DOHH2 (cell line): Measurements from ENCODE around the gene MKLN1.

Experiments used
- H3F3A ChIP-seq: fragments of 200-600 bp; sonication (generic), shearing (Covaris generic); 2 replicates; pipeline ENCODE4 v1.6.0; 2016; ENCODE audit warnings: antibody characterized with exemption, mild to moderate bottlenecking; ENCODE audit not compliant: control insufficient read depth, insufficient read depth
- H3K27ac ChIP-seq: fragments of 200-600 bp; sonication (generic); 2 replicates; pipeline ENCODE4 v1.5.1; 2014; ENCODE audit warnings: low read depth, mild to moderate bottlenecking, low read length, moderate library complexity
- H3K27me3 ChIP-seq: fragments of 200-600 bp; sonication (generic); 2 replicates; pipeline ENCODE4 v1.6.1; 2014; ENCODE audit warnings: mild to moderate bottlenecking, low read length, mixed read lengths; ENCODE audit not compliant: control insufficient read depth
- H3K36me3 ChIP-seq: fragments of 200-600 bp; sonication (generic); 2 replicates; pipeline ENCODE4 v1.6.1; 2014; ENCODE audit warnings: mild to moderate bottlenecking, low read length, moderate library complexity, mixed read lengths; ENCODE audit not compliant: control insufficient read depth
- H3K4me1 ChIP-seq: fragments of 200-600 bp; sonication (generic); 2 replicates; pipeline ENCODE4 v1.6.1; 2014; ENCODE audit warnings: mild to moderate bottlenecking, low read length, mixed read lengths; ENCODE audit not compliant: control insufficient read depth
- H3K4me2 ChIP-seq: fragments of 200-600 bp; sonication (generic); 2 replicates; pipeline ENCODE4 v1.6.0; 2014; ENCODE audit warnings: mild to moderate bottlenecking, low read length, moderate library complexity
- H3K4me3 ChIP-seq: fragments of 200-600 bp; sonication (generic); 2 replicates; pipeline ENCODE4 v1.5.1; 2014; ENCODE audit warnings: mild to moderate bottlenecking, low read length, mixed read lengths
- H3K79me2 ChIP-seq: fragments of 200-600 bp; sonication (generic); 2 replicates; pipeline ENCODE4 v1.6.1; 2014; ENCODE audit warnings: mild to moderate bottlenecking, low read length, mixed read lengths; ENCODE audit not compliant: control insufficient read depth
- H3K9me2 ChIP-seq: fragments of 200-600 bp; sonication (generic); replicated peaks from 2 replicates; pipeline ENCODE4 v1.6.1; 2014; ENCODE audit warnings: mild to moderate bottlenecking, low read length, mixed read lengths; ENCODE audit not compliant: control insufficient read depth
- H3K9me3 ChIP-seq: fragments of 200-600 bp; sonication (generic); 2 replicates; pipeline ENCODE4 v1.6.1; 2014; ENCODE audit warnings: antibody characterized with exemption, low read length, mixed read lengths; ENCODE audit not compliant: control insufficient read depth, insufficient read depth
- H4K20me1 ChIP-seq: fragments of 200-600 bp; sonication (generic); 2 replicates; pipeline ENCODE4 v1.6.0; 2014; ENCODE audit warnings: low read depth, mild to moderate bottlenecking, antibody characterized with exemption, low read length, moderate library complexity; ENCODE audit not compliant: control insufficient read depth, insufficient read depth
- CTCF ChIP-seq: fragments of 200-600 bp; sonication (generic); IDR thresholded peaks from one replicate; pipeline ENCODE4 v1.5.1; 2014; ENCODE audit warnings: antibody characterized with exemption, mild to moderate bottlenecking, low read depth, low read length; ENCODE audit not compliant: poor library complexity, severe bottlenecking
- EZH2phosphoT487 ChIP-seq: fragments of 200-600 bp; sonication (generic); IDR thresholded peaks from 2 replicates; pipeline ENCODE4 v1.6.1; 2017; ENCODE audit warnings: borderline replicate concordance, mild to moderate bottlenecking, antibody characterized with exemption, low read length, moderate library complexity, mixed read lengths

MKLN1 gene

DNA sequence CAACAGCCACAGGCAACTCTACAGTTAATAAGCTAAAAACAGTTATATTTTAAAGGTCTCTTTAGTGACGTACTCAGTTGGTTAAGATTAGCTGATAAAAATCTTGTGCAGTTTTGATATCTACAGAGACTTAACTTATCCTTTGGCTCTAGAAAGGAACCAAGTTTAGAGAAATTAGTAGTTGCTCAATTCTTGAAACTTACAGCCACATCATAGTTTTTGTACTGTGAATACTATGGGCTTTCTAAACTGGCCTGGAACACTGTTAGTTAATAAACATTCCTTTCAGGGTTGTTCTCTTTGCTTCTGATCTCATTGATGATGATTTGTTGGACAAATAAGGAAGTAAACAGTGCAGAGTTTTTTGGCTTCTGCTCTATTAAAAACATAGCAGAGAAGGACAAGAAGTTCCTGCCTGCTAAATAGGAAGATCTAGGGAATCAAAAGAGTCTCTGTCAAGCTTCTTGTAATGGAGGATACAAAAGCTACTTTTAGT lies 73.1 kb downstream of the MKLN1 start:
- Histone ChIP-seq H3K4me2 (no peak overlapping the region), H3K4me1 (peaks cover 4% of the 10 kb centered on the region; the same call in 1 of the 2 replicates), H3K9me3 (no peaks in the 10 kb centered on the region; the same call in 1 of the 2 replicates), H3K27ac (no peak overlapping the region), H4K20me1 (no peaks in the 10 kb centered on the region), H3K4me3 (no peak overlapping the region), H3K36me3 (peaks cover 68% of the 10 kb centered on the region), H3K27me3 (no peaks in the 10 kb centered on the region), H3K9me2 (no peaks in the 10 kb centered on the region), H3F3A (peaks cover 7% of the 10 kb centered on the region; the same call in 1 of the 2 replicates), H3K79me2 (no peaks in the 10 kb centered on the region)
- TF ChIP-seq CTCF (no peak), EZH2phosphoT487 (no peak)

GRCh38 chr7:131401194-131401593 lies 73.5 kb downstream of the MKLN1 start:
- H3K36me3 ChIP-seq: peaks cover 68% of the 10 kb centered on the region
- no peaks in the 10 kb centered on the region for H3K27me3 ChIP-seq
- no peaks in the 10 kb centered on the region; the same call in 1 of the 2 replicates for H3K9me3 ChIP-seq
- no peaks in the 10 kb centered on the region for H3K9me2 ChIP-seq
- H3K4me3 ChIP-seq: no peak overlapping the region
- H3K4me1 ChIP-seq: peaks cover 4% of the 10 kb centered on the region; the same call in 1 of the 2 replicates
- no peak overlapping the region for H3K4me2 ChIP-seq
- H4K20me1 ChIP-seq: no peaks in the 10 kb centered on the region
- no peaks in the 10 kb centered on the region for H3K79me2 ChIP-seq
- no peak overlapping the region for H3K27ac ChIP-seq
- TF ChIP-seq CTCF (no peak), EZH2phosphoT487 (no peak)
- peaks cover 7% of the 10 kb centered on the region; the same call in 1 of the 2 replicates for H3F3A ChIP-seq

DNA sequence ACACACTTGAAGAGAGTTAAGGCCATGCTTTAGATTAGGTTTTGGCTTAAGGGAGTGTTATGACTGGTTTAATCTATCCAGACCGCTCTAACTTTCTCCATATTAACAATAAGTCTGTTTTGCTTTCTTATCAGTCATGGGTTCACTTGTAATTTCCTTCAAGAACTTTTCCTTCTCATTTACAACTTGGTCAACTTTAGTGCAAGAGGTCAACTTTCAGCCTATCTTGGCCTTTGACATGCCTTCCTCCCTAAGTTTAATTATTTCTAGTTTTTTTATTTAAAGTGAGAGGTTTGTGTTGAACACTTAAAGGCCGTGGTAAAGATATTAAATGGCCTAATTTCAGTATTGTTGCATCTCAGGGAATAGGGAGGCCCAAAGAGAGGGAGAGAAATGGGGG lies 75.6 kb downstream of the MKLN1 start:
- Histone ChIP-seq H3K27me3 (no peaks in the 10 kb centered on the region), H3K79me2 (peaks cover 11% of the 10 kb centered on the region), H3K27ac (no peak overlapping the region), H3K9me2 (no peaks in the 10 kb centered on the region), H3K4me1 (peaks cover 4% of the 10 kb centered on the region; the same call in 1 of the 2 replicates), H3F3A (peaks cover 3% of the 10 kb centered on the region; the same call in 1 of the 2 replicates), H4K20me1 (0 out of 2 replicates have a peak, but pooled peaks cover 5% of the 10 kb centered on the region), H3K36me3 (peaks cover 62% of the 10 kb centered on the region), H3K4me3 (no peak overlapping the region), H3K9me3 (no peaks in the 10 kb centered on the region; the same call in 1 of the 2 replicates), H3K4me2 (no peak overlapping the region)
- TF ChIP-seq EZH2phosphoT487: no peak

- Histone ChIP-seq H3K4me3 (no peak overlapping the region), H4K20me1 (0 out of 2 replicates have a peak, but pooled peaks cover 5% of the 10 kb centered on the region), H3K9me2 (no peaks in the 10 kb centered on the region), H3K4me1 (peaks cover 4% of the 10 kb centered on the region; the same call in 1 of the 2 replicates), H3K9me3 (no peaks in the 10 kb centered on the region; the same call in 1 of the 2 replicates), H3K79me2 (peaks cover 11% of the 10 kb centered on the region), H3K36me3 (peaks cover 58% of the 10 kb centered on the region), H3K4me2 (no peak overlapping the region), H3F3A (peaks cover 3% of the 10 kb centered on the region; the same call in 1 of the 2 replicates), H3K27ac (no peak overlapping the region), H3K27me3 (no peaks in the 10 kb centered on the region)
- no peak for TF ChIP-seq EZH2phosphoT487
- no peak for TF ChIP-seq CTCF
Measured at GRCh38 chr7:131404226-131404911, 76.7 kb downstream of the MKLN1 start.
